ENCODE measurements around the gene PDE6A. TPM values are rescaled to one million over a fixed set of nuclear protein-coding genes. Genes with fewer than 3 reads are reported as not detected.

Gene PDE6A
- total and polyA plus RNA-seq, 9 of the 15 experiments (the other 6 are each of a cell fraction or from before 2014, with no cell fraction given), result 0.01 to 0.04 (median 0.01) TPM; not detected in 6

GRCh38 chr5:149938791-149939358 lies 5.7 kb downstream of the PDE6A start (continued):
- TF ChIP-seq, protein P1, sequence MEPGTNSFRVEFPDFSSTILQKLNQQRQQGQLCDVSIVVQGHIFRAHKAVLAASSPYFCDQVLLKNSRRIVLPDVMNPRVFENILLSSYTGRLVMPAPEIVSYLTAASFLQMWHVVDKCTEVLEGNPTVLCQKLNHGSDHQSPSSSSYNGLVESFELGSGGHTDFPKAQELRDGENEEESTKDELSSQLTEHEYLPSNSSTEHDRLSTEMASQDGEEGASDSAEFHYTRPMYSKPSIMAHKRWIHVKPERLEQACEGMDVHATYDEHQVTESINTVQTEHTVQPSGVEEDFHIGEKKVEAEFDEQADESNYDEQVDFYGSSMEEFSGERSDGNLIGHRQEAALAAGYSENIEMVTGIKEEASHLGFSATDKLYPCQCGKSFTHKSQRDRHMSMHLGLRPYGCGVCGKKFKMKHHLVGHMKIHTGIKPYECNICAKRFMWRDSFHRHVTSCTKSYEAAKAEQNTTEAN (CRISPR knock-in tag; IDR thresholded peaks at IDR 0.05), result 0 out of 2 replicates have a peak, but pooled peaks have one; percentile 46
- TF ChIP-seq RBM22 (IDR thresholded peaks at IDR 0.05; ENCODE audit: low read depth, low read length, poor library complexity, severe bottlenecking) (no peak), TARDBP (IDR thresholded peaks at IDR 0.05) (no peak), JUND (IDR thresholded peaks at IDR 0.05; ENCODE audit: borderline replicate concordance, low read depth, low read length) (no peak), JUND (tag; IDR thresholded peaks at IDR 0.05; ENCODE audit: borderline replicate concordance, low read depth, low read length) (peak; percentile 20; the same call in 1 of the 3 replicates), CEBPB (tag; IDR thresholded peaks at IDR 0.05) (no peak), MEF2A (IDR thresholded peaks at IDR 0.05; ENCODE audit: control insufficient read depth, low read depth, low read length) (no peak), RBFOX2 (IDR thresholded peaks at IDR 0.05; ENCODE audit: low read depth, low read length) (peak; percentile 37; the same call in 1 of the 2 replicates), ARID1B (IDR thresholded peaks at IDR 0.05) (0 out of 2 replicates have a peak, but pooled peaks have one; percentile 6), MCM2 (IDR thresholded peaks at IDR 0.05; ENCODE audit: low read depth) (no peak), NCOA4 (IDR thresholded peaks at IDR 0.05; ENCODE audit: partially characterized antibody) (no peak), YBX1 (IDR thresholded peaks at IDR 0.05) (no peak), RREB1 (CRISPR knock-in tag; IDR thresholded peaks at IDR 0.05) (no peak), HLTF (IDR thresholded peaks at IDR 0.05) (no peak), ZNF124 (CRISPR knock-in tag; IDR thresholded peaks at IDR 0.05) (no peak), ID3 (CRISPR knock-in tag; IDR thresholded peaks at IDR 0.05) (no peak), ID3 (tag; IDR thresholded peaks at IDR 0.05) (no peak)
- TF ChIP-seq, protein P2, sequence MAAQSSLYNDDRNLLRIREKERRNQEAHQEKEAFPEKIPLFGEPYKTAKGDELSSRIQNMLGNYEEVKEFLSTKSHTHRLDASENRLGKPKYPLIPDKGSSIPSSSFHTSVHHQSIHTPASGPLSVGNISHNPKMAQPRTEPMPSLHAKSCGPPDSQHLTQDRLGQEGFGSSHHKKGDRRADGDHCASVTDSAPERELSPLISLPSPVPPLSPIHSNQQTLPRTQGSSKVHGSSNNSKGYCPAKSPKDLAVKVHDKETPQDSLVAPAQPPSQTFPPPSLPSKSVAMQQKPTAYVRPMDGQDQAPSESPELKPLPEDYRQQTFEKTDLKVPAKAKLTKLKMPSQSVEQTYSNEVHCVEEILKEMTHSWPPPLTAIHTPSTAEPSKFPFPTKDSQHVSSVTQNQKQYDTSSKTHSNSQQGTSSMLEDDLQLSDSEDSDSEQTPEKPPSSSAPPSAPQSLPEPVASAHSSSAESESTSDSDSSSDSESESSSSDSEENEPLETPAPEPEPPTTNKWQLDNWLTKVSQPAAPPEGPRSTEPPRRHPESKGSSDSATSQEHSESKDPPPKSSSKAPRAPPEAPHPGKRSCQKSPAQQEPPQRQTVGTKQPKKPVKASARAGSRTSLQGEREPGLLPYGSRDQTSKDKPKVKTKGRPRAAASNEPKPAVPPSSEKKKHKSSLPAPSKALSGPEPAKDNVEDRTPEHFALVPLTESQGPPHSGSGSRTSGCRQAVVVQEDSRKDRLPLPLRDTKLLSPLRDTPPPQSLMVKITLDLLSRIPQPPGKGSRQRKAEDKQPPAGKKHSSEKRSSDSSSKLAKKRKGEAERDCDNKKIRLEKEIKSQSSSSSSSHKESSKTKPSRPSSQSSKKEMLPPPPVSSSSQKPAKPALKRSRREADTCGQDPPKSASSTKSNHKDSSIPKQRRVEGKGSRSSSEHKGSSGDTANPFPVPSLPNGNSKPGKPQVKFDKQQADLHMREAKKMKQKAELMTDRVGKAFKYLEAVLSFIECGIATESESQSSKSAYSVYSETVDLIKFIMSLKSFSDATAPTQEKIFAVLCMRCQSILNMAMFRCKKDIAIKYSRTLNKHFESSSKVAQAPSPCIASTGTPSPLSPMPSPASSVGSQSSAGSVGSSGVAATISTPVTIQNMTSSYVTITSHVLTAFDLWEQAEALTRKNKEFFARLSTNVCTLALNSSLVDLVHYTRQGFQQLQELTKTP (IDR thresholded peaks at IDR 0.05; ENCODE audit: low read depth in 1 of 2, partially characterized antibody in 2 of 2), result no peak
